Suprapubic skin (tissue), 4 donors: ENCODE results near the gene GNB1L. TPM values are rescaled to one million over a fixed set of nuclear protein-coding genes. Genes with fewer than 3 reads are reported as not detected.
"Not testable (repeated sequence)": the region's sequence is repeated elsewhere in the genome, so short reads cannot be mapped to it uniquely, and the experiment has no call there.

ENCODE experiments used
- DNase-seq, 2 donors: peaks; one replicate each; pipeline ENCODE4 v3.0.0-alpha.2; 2019; ENCODE audit warnings: low spot score in 2 of 2
- H3K27ac ChIP-seq: fragments of 200-600 bp; sonication (generic); one replicate; pipeline ENCODE4 v1.5.1; 2019
- H3K27me3 ChIP-seq: fragments of 200-600 bp; sonication (generic); one replicate; pipeline ENCODE4 v1.5.1; 2019
- H3K36me3 ChIP-seq: fragments of 200-600 bp; sonication (generic); one replicate; pipeline ENCODE4 v1.5.1; 2019
- H3K4me1 ChIP-seq: fragments of 200-600 bp; sonication (generic); one replicate; pipeline ENCODE4 v1.5.1; 2019
- H3K4me3 ChIP-seq: fragments of 200-600 bp; sonication (generic); one replicate; pipeline ENCODE4 v1.5.1; 2019; ENCODE audit warnings: mild to moderate bottlenecking
- H3K9me3 ChIP-seq: fragments of 200-600 bp; sonication (generic); one replicate; pipeline ENCODE4 v1.5.1; 2019
- CTCF ChIP-seq, 2 donors: fragments of 200-600 bp in 1 of 2; fragments of 450-650 bp in 1 of 2; sonication (generic) in 1 of 2; IDR thresholded peaks; one replicate each; pipeline ENCODE4 v1.5.1; 2016 to 2019; ENCODE audit warnings: antibody characterized with exemption in 2 of 2, mild to moderate bottlenecking in 1 of 2, moderate library complexity in 1 of 2
- EP300 ChIP-seq: sonication (generic); formaldehyde crosslinking; IDR thresholded peaks from one replicate; pipeline ENCODE4 v1.6.1; 2017; ENCODE audit warnings: antibody characterized with exemption
- POLR2A ChIP-seq, 2 donors: fragments of 450-650 bp; IDR thresholded peaks; one replicate each; pipeline ENCODE4 v1.6.1; 2017; ENCODE audit warnings: antibody characterized with exemption in 2 of 2, mild to moderate bottlenecking in 2 of 2, moderate library complexity in 2 of 2
- POLR2AphosphoS5 ChIP-seq, 3 donors: sonication (generic); formaldehyde crosslinking; IDR thresholded peaks; one replicate each; pipeline ENCODE4 v1.6.1; 2017; ENCODE audit warnings: antibody characterized with exemption in 3 of 3
- WGBS: methylation state at CpG from one replicate; pipeline ENCODE4 v1.1.5; 2018; 5-methylcytosine and 5-hydroxymethylcytosine counted together
- total RNA-seq, 4 donors: library from RNA; depleted of rRNA; stranded (reverse); fragments of >200 nt; gene quantifications; one replicate each; pipeline ENCODE4 v1.1.0, GENCODE V29; 2016

The GNB1L gene
- total RNA-seq, 4 donors from 2014 or later, result 6.3 to 14.6 (median 10.9) TPM

GRCh38 chr22:19884161-19884953, 29.7 kb upstream of the GNB1L start:
- H3K27ac ChIP-seq, result no peak overlapping the region
- peak in 1 of 2 donors; percentile 60 for DNase-seq
- no peak for TF ChIP-seq POLR2A (IDR thresholded peaks at IDR 0.05)
- H3K36me3 ChIP-seq, result no peaks in the 10 kb centered on the region
- H3K9me3 ChIP-seq, result no peaks in the 10 kb centered on the region
- 91% methylated on average over 7 of the region's 15 CpGs for WGBS
- peaks cover 62% of the 10 kb centered on the region for H3K4me1 ChIP-seq
- no peaks in the 10 kb centered on the region for H3K27me3 ChIP-seq
- no peak overlapping the region for H3K4me3 ChIP-seq

- DNase-seq, result peak in 1 of 2 donors; percentile 16
- not testable (repeated sequence) for H3K27me3 ChIP-seq, H3K27ac ChIP-seq, H3K9me3 ChIP-seq, H3K36me3 ChIP-seq, H3K4me3 ChIP-seq
- WGBS, result 94% methylated on average over 8 of the region's 8 CpGs
- H3K4me1 ChIP-seq, result peaks cover 57% of the 10 kb centered on the region
These were observed 28.8 kb upstream of the GNB1L start for GRCh38 chr22:19883446-19883845.

GRCh38 chr22:19882446-19883381, 28.0 kb upstream of the GNB1L start:
- TF ChIP-seq EP300, result no peak
- Histone ChIP-seq H3K9me3 (no peaks in the 10 kb centered on the region), H3K4me1 (peaks cover 50% of the 10 kb centered on the region), H3K27ac (peak overlapping the region; percentile 36), H3K36me3 (no peaks in the 10 kb centered on the region), H3K4me3 (no peak overlapping the region), H3K27me3 (no peaks in the 10 kb centered on the region)
- DNase-seq, result peak; percentile 59
- 92% methylated on average over 17 of the region's 26 CpGs for WGBS

GRCh38 chr22:19880786-19881569, 26.3 kb upstream of the GNB1L start:
- TF ChIP-seq POLR2A (IDR thresholded peaks at IDR 0.05), result no peak
- TF ChIP-seq POLR2AphosphoS5 (IDR thresholded peaks at IDR 0.05), result peak in 2 of 3 donors; percentile 21 to 72
- H3K36me3 ChIP-seq, result no peaks in the 10 kb centered on the region
- WGBS, result 25% methylated on average over 16 of the region's 27 CpGs
- H3K4me3 ChIP-seq, result no peak overlapping the region
- H3K27ac ChIP-seq, result peak overlapping the region; percentile 36
- H3K4me1 ChIP-seq, result peaks cover 36% of the 10 kb centered on the region
- DNase-seq, result peak; percentile 81 to 84
- H3K27me3 ChIP-seq, result no peaks in the 10 kb centered on the region
- H3K9me3 ChIP-seq, result no peaks in the 10 kb centered on the region

GRCh38 chr22:19879992-19880785, 25.5 kb upstream of the GNB1L start:
- H3K27me3 ChIP-seq, result no peaks in the 10 kb centered on the region
- no peak overlapping the region for H3K4me3 ChIP-seq
- H3K9me3 ChIP-seq, result no peaks in the 10 kb centered on the region
- no peaks in the 10 kb centered on the region for H3K36me3 ChIP-seq
- peaks cover 36% of the 10 kb centered on the region for H3K4me1 ChIP-seq
- H3K27ac ChIP-seq, result peak overlapping the region; percentile 28
- WGBS, result 77% methylated on average over 12 of the region's 34 CpGs
- TF ChIP-seq CTCF (IDR thresholded peaks at IDR 0.05) (no peak), EP300 (no peak)
- peak; percentile 46 to 74 for DNase-seq

GRCh38 chr22:19879643-19879991, 24.9 kb upstream of the GNB1L start:
- peak; percentile 53 to 56 for DNase-seq
- 62% methylated on average over 3 of the region's 4 CpGs for whole genome bisulfite sequencing

More at GRCh38 chr22:19879643-19879991, 24.9 kb upstream of the GNB1L start:
- H3K36me3 ChIP-seq, result no peaks in the 10 kb centered on the region
- peaks cover 36% of the 10 kb centered on the region for H3K4me1 ChIP-seq
- TF ChIP-seq CTCF (IDR thresholded peaks at IDR 0.05), result no peak
- no peak for TF ChIP-seq EP300
- TF ChIP-seq POLR2AphosphoS5 (IDR thresholded peaks at IDR 0.05), result no peak
- no peak for TF ChIP-seq POLR2A (IDR thresholded peaks at IDR 0.05)
- no peaks in the 10 kb centered on the region for H3K27me3 ChIP-seq
- no peak overlapping the region for H3K27ac ChIP-seq
- H3K9me3 ChIP-seq, result no peaks in the 10 kb centered on the region
- H3K4me3 ChIP-seq, result no peak overlapping the region
